ENCODE measurements around the gene GPR33. TPM values are rescaled to one million over a fixed set of nuclear protein-coding genes. Genes with fewer than 3 reads are reported as not detected.

The GPR33 gene
- total RNA-seq, result not detected in 2 replicates

GRCh38 chr14:31487886-31488285, at the start of gene GPR33:
Gene GPR33, minus strand, starts transcription at chr14:31488039. Its CDS starts 4,074 bp downstream, at chr14:31483965.

GRCh38 chr14:31456841-31457664, 30.8 kb downstream of the GPR33 start, which contains the start of gene DTD2:
Gene DTD2, minus strand, starts transcription at chr14:31457506. Its CDS starts 113 bp downstream, at chr14:31457393.

Other genes with a start within 250 kb of the GPR33 start
- 33.9 and 39.0 TPM in 2 replicates for gene HEATR5A, start 67.5 kb downstream of the GPR33 start, total RNA-seq
- 24.9 and 27.9 TPM in 2 replicates for gene DTD2, start 30.5 kb downstream of the GPR33 start, total RNA-seq
- 6.0 and 9.1 TPM in 2 replicates for gene NUBPL, start 73.4 kb upstream of the GPR33 start, total RNA-seq

Measured in bronchial smooth muscle cell (primary cell).